ENCODE results near the gene RHOH.

- TF ChIP-seq ZNF747 (tag by site-specific recombination; IDR thresholded peaks at IDR 0.05), result no peak
- TF ChIP-seq, protein P1, sequence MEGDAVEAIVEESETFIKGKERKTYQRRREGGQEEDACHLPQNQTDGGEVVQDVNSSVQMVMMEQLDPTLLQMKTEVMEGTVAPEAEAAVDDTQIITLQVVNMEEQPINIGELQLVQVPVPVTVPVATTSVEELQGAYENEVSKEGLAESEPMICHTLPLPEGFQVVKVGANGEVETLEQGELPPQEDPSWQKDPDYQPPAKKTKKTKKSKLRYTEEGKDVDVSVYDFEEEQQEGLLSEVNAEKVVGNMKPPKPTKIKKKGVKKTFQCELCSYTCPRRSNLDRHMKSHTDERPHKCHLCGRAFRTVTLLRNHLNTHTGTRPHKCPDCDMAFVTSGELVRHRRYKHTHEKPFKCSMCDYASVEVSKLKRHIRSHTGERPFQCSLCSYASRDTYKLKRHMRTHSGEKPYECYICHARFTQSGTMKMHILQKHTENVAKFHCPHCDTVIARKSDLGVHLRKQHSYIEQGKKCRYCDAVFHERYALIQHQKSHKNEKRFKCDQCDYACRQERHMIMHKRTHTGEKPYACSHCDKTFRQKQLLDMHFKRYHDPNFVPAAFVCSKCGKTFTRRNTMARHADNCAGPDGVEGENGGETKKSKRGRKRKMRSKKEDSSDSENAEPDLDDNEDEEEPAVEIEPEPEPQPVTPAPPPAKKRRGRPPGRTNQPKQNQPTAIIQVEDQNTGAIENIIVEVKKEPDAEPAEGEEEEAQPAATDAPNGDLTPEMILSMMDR (tag by site-specific recombination; IDR thresholded peaks at IDR 0.05), result no peak
- TF ChIP-seq ZNF211 (tag by site-specific recombination; IDR thresholded peaks at IDR 0.05; ENCODE audit: low read depth), result no peak
- TF ChIP-seq ZNF335 (tag by site-specific recombination; conservative IDR thresholded peaks at IDR 0.05), result no peak
- TF ChIP-seq, protein P2, sequence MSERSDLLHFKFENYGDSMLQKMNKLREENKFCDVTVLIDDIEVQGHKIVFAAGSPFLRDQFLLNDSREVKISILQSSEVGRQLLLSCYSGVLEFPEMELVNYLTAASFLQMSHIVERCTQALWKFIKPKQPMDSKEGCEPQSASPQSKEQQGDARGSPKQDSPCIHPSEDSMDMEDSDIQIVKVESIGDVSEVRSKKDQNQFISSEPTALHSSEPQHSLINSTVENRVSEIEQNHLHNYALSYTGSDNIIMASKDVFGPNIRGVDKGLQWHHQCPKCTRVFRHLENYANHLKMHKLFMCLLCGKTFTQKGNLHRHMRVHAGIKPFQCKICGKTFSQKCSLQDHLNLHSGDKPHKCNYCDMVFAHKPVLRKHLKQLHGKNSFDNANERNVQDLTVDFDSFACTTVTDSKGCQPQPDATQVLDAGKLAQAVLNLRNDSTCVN (tag by site-specific recombination; optimal IDR thresholded peaks at IDR 0.05), result no peak
- no peak for TF ChIP-seq ZNF433 (tag by site-specific recombination; IDR thresholded peaks at IDR 0.05; ENCODE audit: low read depth)
- TF ChIP-seq REST (tag by site-specific recombination; IDR thresholded peaks at IDR 0.05), result no peak
- TF ChIP-seq TSHZ1 (tag by site-specific recombination; IDR thresholded peaks at IDR 0.05; ENCODE audit: borderline replicate concordance), result no peak
- TF ChIP-seq ZNF24 (tag by site-specific recombination; IDR thresholded peaks at IDR 0.05), result no peak
These were observed 95.5 kb downstream of the RHOH start for GRCh38 chr4:40292313-40292759.
